HEK293 (cell line): ENCODE results near the gene DHRS4L2.
"Not testable (repeated sequence)": the region's sequence is repeated elsewhere in the genome, so short reads cannot be mapped to it uniquely, and the experiment has no call there.

ENCODE experiments used
- CTCF ChIA-PET: fragments of 350-600 bp; formaldehyde crosslinking; extraction: SDS; loops from one replicate; lab custom pipeline; 2021; ENCODE audit warnings: antibody characterized with exemption; lab: Yijun Ruan, JAX
- POLR2A ChIA-PET: fragments of 300-600 bp; formaldehyde crosslinking; extraction: SDS; loops from one replicate; lab custom pipeline; 2020; ENCODE audit warnings: antibody characterized with exemption, inconsistent platforms; lab: Yijun Ruan, JAX
- H3K27ac ChIP-seq: fragments of 200-500 bp; sonication (Bioruptor generic); 2 replicates; pipeline ENCODE4 v1.5.1; 2014; ENCODE audit warnings: low read depth, low read length, control low read depth, inconsistent platforms; ENCODE audit errors: extremely low read depth
- H3K36me3 ChIP-seq, 2 experiments: fragments of 200-500 bp in 1 of 2; sonication (Bioruptor generic) in 1 of 2; 1 replicate in 1 of 2; 2 replicates in 1 of 2; pipeline ENCODE4 v1.5.1; 2014 to 2017; ENCODE audit warnings: inconsistent platforms in 2 of 2, low read length in 2 of 2; ENCODE audit not compliant: control insufficient read depth in 2 of 2, insufficient read depth in 1 of 2
- H3K4me1 ChIP-seq: fragments of 200-500 bp; sonication (Bioruptor generic); 2 replicates; pipeline ENCODE4 v1.5.1; 2014; ENCODE audit warnings: mild to moderate bottlenecking, low read length, inconsistent platforms; ENCODE audit not compliant: control insufficient read depth, insufficient read depth
- H3K4me3 ChIP-seq: 2 replicates; pipeline ENCODE4 v1.5.1; 2011; ENCODE audit warnings: low read depth, mild to moderate bottlenecking, control low read depth, low read length, moderate library complexity
- H3K9me3 ChIP-seq: fragments of 200-500 bp; sonication (Bioruptor generic); 2 replicates; pipeline ENCODE4 v1.5.1; 2014; ENCODE audit warnings: low read depth, low read length, inconsistent platforms; ENCODE audit not compliant: control insufficient read depth, insufficient read depth
- ATF2 ChIP-seq: fragments of 450-650 bp; formaldehyde crosslinking; IDR thresholded peaks from 2 replicates; pipeline ENCODE4 v1.5.1; 2016; ENCODE audit warnings: missing biosample characterization, missing genetic modification characterization, low read depth
- GLIS1 ChIP-seq: fragments of 450-650 bp; formaldehyde crosslinking; IDR thresholded peaks from 2 replicates; pipeline ENCODE4 v1.5.1; 2016; ENCODE audit warnings: missing biosample characterization, missing genetic modification characterization
- SCRT1 ChIP-seq: fragments of 450-650 bp; formaldehyde crosslinking; IDR thresholded peaks from 2 replicates; pipeline ENCODE4 v1.5.1; 2016; ENCODE audit warnings: missing biosample characterization, missing genetic modification characterization, borderline replicate concordance
- SCRT2 ChIP-seq: fragments of 450-650 bp; formaldehyde crosslinking; IDR thresholded peaks from 2 replicates; pipeline ENCODE4 v1.5.1; 2016; ENCODE audit warnings: missing biosample characterization, missing genetic modification characterization
- ZNF146 ChIP-seq: fragments of 450-650 bp; formaldehyde crosslinking; IDR thresholded peaks from 2 replicates; pipeline ENCODE4 v1.5.1; 2016; ENCODE audit warnings: missing biosample characterization, missing genetic modification characterization
- ZNF394 ChIP-seq: fragments of 450-650 bp; formaldehyde crosslinking; IDR thresholded peaks from 2 replicates; pipeline ENCODE4 v1.5.1; 2016; ENCODE audit warnings: missing biosample characterization, missing genetic modification characterization, mild to moderate bottlenecking, moderate library complexity, borderline replicate concordance
- ZNF610 ChIP-seq: fragments of 450-650 bp; formaldehyde crosslinking; IDR thresholded peaks from 2 replicates; pipeline ENCODE4 v1.5.1; 2016; ENCODE audit warnings: missing biosample characterization, missing genetic modification characterization, borderline replicate concordance

The DHRS4L2 gene

GRCh38 chr14:24020520-24020919 lies 31.8 kb downstream of the DHRS4L2 start:
- H3K9me3 ChIP-seq, H3K4me1 ChIP-seq, CTCF ChIA-PET, H3K27ac ChIP-seq, H3K36me3 ChIP-seq, POLR2A ChIA-PET, H3K4me3 ChIP-seq: not testable (repeated sequence)
- TF ChIP-seq ATF2 (tag by site-specific recombination): 0 out of 2 replicates have a peak, but pooled peaks have one; percentile 4

- H3K4me3 ChIP-seq, H3K4me1 ChIP-seq, CTCF ChIA-PET, H3K36me3 ChIP-seq, H3K9me3 ChIP-seq, H3K27ac ChIP-seq, POLR2A ChIA-PET: not testable (repeated sequence)
Measured at GRCh38 chr14:24024939-24025418, 36.2 kb downstream of the DHRS4L2 start.

- POLR2A ChIA-PET, H3K4me1 ChIP-seq, H3K27ac ChIP-seq, H3K36me3 ChIP-seq, H3K4me3 ChIP-seq, H3K9me3 ChIP-seq, CTCF ChIA-PET: not testable (repeated sequence)
- TF ChIP-seq SCRT2 (tag by site-specific recombination): peak; percentile 74
- 0 out of 2 replicates have a peak, but pooled peaks have one; percentile 26 for TF ChIP-seq SCRT1 (tag by site-specific recombination)
Measured at GRCh38 chr14:24029687-24030086, 41.0 kb downstream of the DHRS4L2 start.

GRCh38 chr14:24031331-24031730 lies 42.6 kb downstream of the DHRS4L2 start:
- H3K27ac ChIP-seq, H3K36me3 ChIP-seq, H3K4me1 ChIP-seq, POLR2A ChIA-PET, H3K9me3 ChIP-seq, H3K4me3 ChIP-seq: not testable (repeated sequence)
- CTCF ChIA-PET: interaction anchor here (0.7 kb wide), 1 partner anchor 323 kb away, joined by 3 read pairs; no protein-coding TSS in a partner anchor
- peak; percentile 79 for TF ChIP-seq ZNF146 (tag by site-specific recombination)

GRCh38 chr14:24032727-24033418 lies 44.1 kb downstream of the DHRS4L2 start:
- no peaks in the 10 kb centered on the region for H3K4me1 ChIP-seq
- H3K9me3 ChIP-seq: no peaks in the 10 kb centered on the region
- no peaks in the 10 kb centered on the region for H3K36me3 ChIP-seq
- no peak overlapping the region for H3K27ac ChIP-seq
- H3K4me3 ChIP-seq: no peak overlapping the region
- TF ChIP-seq ZNF610 (tag by site-specific recombination): no peak
- TF ChIP-seq GLIS1 (tag by site-specific recombination): peak; percentile 72
- CTCF ChIA-PET: interaction anchor here (0.7 to 1.7 kb wide), 3 partner anchors 25 to 264 kb away, joined by 3 to 6 read pairs (median 5); no protein-coding TSS in a partner anchor
- POLR2A ChIA-PET: interaction anchor here (0.7 kb wide), 1 partner anchor 82 kb away, joined by 3 read pairs; no protein-coding TSS in a partner anchor

- peak; percentile 34; the same call in 1 of the 2 replicates for TF ChIP-seq ZNF394 (tag by site-specific recombination)
- TF ChIP-seq, all 188 proteins: peak for 1; not testable (repeated sequence) for 187
- H3K4me1 ChIP-seq, H3K36me3 ChIP-seq, CTCF ChIA-PET, H3K9me3 ChIP-seq: not testable (repeated sequence)
- POLR2A ChIA-PET: interaction anchor here (0.7 to 1.2 kb wide), 3 partner anchors 46 to 160 kb away, joined by 3 to 4 read pairs (median 3); partner anchors contain the start of gene TM9SF1
- Histone ChIP-seq H3K27ac (peak overlapping the region; percentile 80; the same call in 1 of the 2 replicates), H3K4me3 (peak overlapping the region; percentile 58)
Measured at GRCh38 chr14:24035769-24036168, 47.0 kb downstream of the DHRS4L2 start.
